H9 (cell line): Measurements from ENCODE around the gene SH3BP5L. TPM values are rescaled to one million over a fixed set of nuclear protein-coding genes. Genes with fewer than 3 reads are reported as not detected.
A peak's percentile ranks its signal among the peaks of the same experiment; 100 is the strongest.

Source experiments
- DNase-seq: peaks from one replicate; pipeline ENCODE4 v3.0.0-alpha.2; 2017
- H2AFZ ChIP-seq: one replicate; pipeline ENCODE4 v1.6.1; 2013; ENCODE audit warnings: mild to moderate bottlenecking, low read length, control low read depth, moderate library complexity
- H2AK5ac ChIP-seq: 2 replicates; pipeline ENCODE4 v1.6.1; 2013; ENCODE audit warnings: low read length, control low read depth, mixed read lengths; ENCODE audit not compliant: insufficient read length
- H2BK120ac ChIP-seq: one replicate; pipeline ENCODE4 v1.6.1; 2013; ENCODE audit warnings: low read depth, mild to moderate bottlenecking, low read length, control low read depth, inconsistent platforms; ENCODE audit not compliant: poor library complexity, severe bottlenecking
- H2BK12ac ChIP-seq: 2 replicates; pipeline ENCODE4 v1.6.1; 2013; ENCODE audit warnings: low read length, control low read depth, mixed read lengths, low read depth; ENCODE audit not compliant: insufficient read length
- H2BK15ac ChIP-seq: 2 replicates; pipeline ENCODE4 v1.6.1; 2013; ENCODE audit warnings: low read depth, low read length, control low read depth
- H2BK20ac ChIP-seq: one replicate; pipeline ENCODE4 v1.6.1; 2013; ENCODE audit warnings: low read depth, mild to moderate bottlenecking, low read length, control low read depth, inconsistent platforms; ENCODE audit not compliant: poor library complexity, severe bottlenecking
- H2BK5ac ChIP-seq: 2 replicates; pipeline ENCODE4 v1.6.1; 2013; ENCODE audit warnings: low read length, control low read depth, mixed read lengths; ENCODE audit not compliant: insufficient read length
- H3K14ac ChIP-seq: 2 replicates; pipeline ENCODE4 v1.6.1; 2013; ENCODE audit warnings: low read length, control low read depth; ENCODE audit not compliant: insufficient read depth
- H3K18ac ChIP-seq: 2 replicates; pipeline ENCODE4 v1.6.1; 2013; ENCODE audit warnings: low read depth, mild to moderate bottlenecking, mixed read lengths, low read length, control low read depth; ENCODE audit not compliant: insufficient read length
- H3K23ac ChIP-seq: 2 replicates; pipeline ENCODE4 v1.6.1; 2013; ENCODE audit warnings: low read length, control low read depth, mixed read lengths, low read depth; ENCODE audit not compliant: insufficient read length
- H3K23me2 ChIP-seq: 2 replicates; pipeline ENCODE4 v1.6.1; 2013; ENCODE audit warnings: low read depth, mild to moderate bottlenecking, mixed read lengths, low read length, control low read depth; ENCODE audit not compliant: insufficient read length, poor library complexity, severe bottlenecking
- H3K27ac ChIP-seq: 2 replicates; pipeline ENCODE4 v1.5.1; 2013; ENCODE audit warnings: low read length, control low read depth, mixed read lengths, low read depth; ENCODE audit not compliant: insufficient read length
- H3K27me3 ChIP-seq: 2 replicates; pipeline ENCODE4 v1.6.1; 2013; ENCODE audit warnings: low read length, control low read depth, inconsistent platforms; ENCODE audit not compliant: insufficient read depth
- H3K4ac ChIP-seq: 2 replicates; pipeline ENCODE4 v1.6.1; 2013; ENCODE audit warnings: low read depth, mild to moderate bottlenecking, control low read depth, inconsistent platforms, low read length, moderate library complexity
- H3K4me1 ChIP-seq: 2 replicates; pipeline ENCODE4 v1.6.1; 2013; ENCODE audit warnings: low read length, control low read depth, inconsistent platforms; ENCODE audit not compliant: insufficient read depth
- H3K4me2 ChIP-seq: 2 replicates; pipeline ENCODE4 v1.6.1; 2013; ENCODE audit warnings: low read length, control low read depth, mixed read lengths; ENCODE audit not compliant: insufficient read length, insufficient read depth
- H3K56ac ChIP-seq: 2 replicates; pipeline ENCODE4 v1.6.1; 2013; ENCODE audit warnings: low read depth, mild to moderate bottlenecking, mixed read lengths, low read length, control low read depth; ENCODE audit not compliant: insufficient read length
- H3K79me1 ChIP-seq: 2 replicates; pipeline ENCODE4 v1.6.1; 2013; ENCODE audit warnings: low read depth, mild to moderate bottlenecking, moderate library complexity, low read length, control low read depth, inconsistent platforms; ENCODE audit not compliant: insufficient read depth, poor library complexity, severe bottlenecking
- H3K79me2 ChIP-seq: 2 replicates; pipeline ENCODE4 v1.6.1; 2013; ENCODE audit warnings: low read length, control low read depth, inconsistent platforms; ENCODE audit not compliant: insufficient read depth
- H3K9ac ChIP-seq: 2 replicates; pipeline ENCODE4 v1.6.1; 2013; ENCODE audit warnings: low read length, control low read depth, mixed read lengths; ENCODE audit not compliant: insufficient read length; ENCODE audit errors: extremely low read depth
- H3K9me3 ChIP-seq: one replicate; pipeline ENCODE4 v1.6.1; 2013; ENCODE audit warnings: low read depth, low read length, inconsistent platforms; ENCODE audit not compliant: control insufficient read depth
- H3T11ph ChIP-seq: one replicate; pipeline ENCODE4 v1.6.1; 2013; ENCODE audit warnings: mild to moderate bottlenecking, low read length, control low read depth, inconsistent platforms
- H4K20me1 ChIP-seq: one replicate; pipeline ENCODE4 v1.6.1; 2013; ENCODE audit not compliant: control insufficient read depth, insufficient read length, insufficient read depth
- H4K5ac ChIP-seq: 2 replicates; pipeline ENCODE4 v1.6.1; 2013; ENCODE audit warnings: low read depth, mild to moderate bottlenecking, mixed read lengths, low read length, control low read depth; ENCODE audit not compliant: insufficient read length
- H4K8ac ChIP-seq: replicated peaks from 2 replicates; pipeline ENCODE4 v1.6.1; 2013; ENCODE audit warnings: low read length, control low read depth, mixed read lengths, low read depth; ENCODE audit not compliant: insufficient read length
- H4K91ac ChIP-seq: 2 replicates; pipeline ENCODE4 v1.6.1; 2013; ENCODE audit warnings: low read depth, mild to moderate bottlenecking, moderate library complexity, mixed read lengths, low read length, control low read depth; ENCODE audit not compliant: insufficient read length
- H3K27ac Mint-ChIP-seq, 3 experiments: 2 replicates in 2 of 3; 3 replicates in 1 of 3; pipeline ENCODE4 v1.8.0; 2020 to 2021; ENCODE audit warnings: mixed read lengths in 3 of 3, mild to moderate bottlenecking in 1 of 3, moderate library complexity in 1 of 3
- H3K27me3 Mint-ChIP-seq: 2 replicates; pipeline ENCODE4 v1.8.0; 2021; ENCODE audit warnings: low read depth, mild to moderate bottlenecking, moderate library complexity, mixed read lengths
- H3K36me3 Mint-ChIP-seq, 3 experiments: 2 replicates in 2 of 3; 3 replicates in 1 of 3; pipeline ENCODE4 v1.8.0; 2020 to 2021; ENCODE audit warnings: low read depth in 3 of 3, mixed read lengths in 3 of 3; ENCODE audit not compliant: insufficient read depth in 1 of 3
- H3K4me1 Mint-ChIP-seq, 2 experiments: 2 replicates each; pipeline ENCODE4 v1.8.0; 2020; ENCODE audit warnings: mixed read lengths in 2 of 2
- H3K4me3 Mint-ChIP-seq, 2 experiments: 2 replicates in 1 of 2; 3 replicates in 1 of 2; pipeline ENCODE4 v1.8.0; 2020 to 2021; ENCODE audit warnings: mild to moderate bottlenecking in 2 of 2, mixed read lengths in 2 of 2, moderate library complexity in 1 of 2
- H3K9me3 Mint-ChIP-seq, 2 experiments: 2 replicates in 1 of 2; 3 replicates in 1 of 2; pipeline ENCODE4 v1.8.0; 2020; ENCODE audit warnings: mild to moderate bottlenecking in 2 of 2, mixed read lengths in 2 of 2, moderate library complexity in 1 of 2
- CTCF ChIP-seq: fragments of 200-600 bp; sonication (generic); conservative IDR thresholded peaks from 3 replicates; pipeline ENCODE4 v1.8.0; 2021; ENCODE audit warnings: antibody characterized with exemption, mild to moderate bottlenecking
- WGBS: extraction: QIAGEN DNeasy Blood & Tissue Kit; methylation state at CpG from one replicate; pipeline ENCODE4 v1.1.7; 2013; ENCODE audit warnings: missing lambda C conversion rate, low lambda C conversion rate, mixed read lengths; ENCODE audit not compliant: insufficient read length; ENCODE audit errors: extremely low coverage; 5-methylcytosine and 5-hydroxymethylcytosine counted together
- total RNA-seq: library from RNA; stranded (reverse); gene quantifications from 2 replicates; pipeline ENCODE4 v1.2.1, GENCODE V29; 2021

The SH3BP5L gene
- total RNA-seq, 1 experiment from 2014 or later, result 27.6 TPM

- H3K27ac ChIP-seq, result no peak overlapping the region
- Mint-ChIP-seq H3K27ac (peak overlapping the region in 1 of 3 experiments; percentile 47; a peak in 1 of 7 replicates), H3K4me1 (peaks cover 27% of the 10 kb centered on the region in 2 experiments), H3K9me3 (no peaks in the 10 kb centered on the region; a peak in 2 of 5 replicates), H3K4me3 (no peak overlapping the region), H3K27me3 (no peaks in the 10 kb centered on the region), H3K36me3 (peaks cover 13 to 44% (median 42%) of the 10 kb centered on the region in 3 experiments; a peak in 6 of 7 replicates)
- no peak overlapping the region for H3K4ac ChIP-seq
- no peak overlapping the region for H4K8ac ChIP-seq
- no peak overlapping the region for H4K91ac ChIP-seq
- H3K79me1 ChIP-seq, result peaks cover 12% of the 10 kb centered on the region
- H2BK12ac ChIP-seq, result no peak overlapping the region
- peaks cover 5% of the 10 kb centered on the region; the same call in 1 of the 2 replicates for H3K79me2 ChIP-seq
- H3K23ac ChIP-seq, result no peak overlapping the region
- no peaks in the 10 kb centered on the region for H4K20me1 ChIP-seq
- H3K56ac ChIP-seq, result no peak overlapping the region
- no peak for TF ChIP-seq CTCF
- H3K4me2 ChIP-seq, result no peak overlapping the region
- no peak overlapping the region for H2AK5ac ChIP-seq
- H3K27me3 ChIP-seq, result no peaks in the 10 kb centered on the region
- no peak overlapping the region for H2BK120ac ChIP-seq
- H3K18ac ChIP-seq, result no peak overlapping the region
- no peaks in the 10 kb centered on the region for H3K9me3 ChIP-seq
- H3K14ac ChIP-seq, result no peak overlapping the region
- no peak overlapping the region for H3T11ph ChIP-seq
- no peak overlapping the region for H2BK20ac ChIP-seq
- no CpG with 5 or more reads among the region's 15 CpGs for WGBS
- H4K5ac ChIP-seq, result no peak overlapping the region
- H2BK15ac ChIP-seq, result no peak overlapping the region
- no peak overlapping the region for H2BK5ac ChIP-seq
- H3K9ac ChIP-seq, result no peak overlapping the region
- peaks cover 2% of the 10 kb centered on the region; the same call in 1 of the 2 replicates for H3K4me1 ChIP-seq
- H2AFZ ChIP-seq, result no peak overlapping the region
- H3K23me2 ChIP-seq, result peaks cover 4% of the 10 kb centered on the region
- no peak for DNase-seq
Observed at GRCh38 chr1:248822148-248823032, 3.3 kb downstream of the SH3BP5L start.
